Measurements from ENCODE around the gene CHRM3.
"Not testable (repeated sequence)": the region's sequence is repeated elsewhere in the genome, so short reads cannot be mapped to it uniquely, and the experiment has no call there.

CHRM3 gene

GRCh38 chr1:239386453-239387303, at the start of gene CHRM3:
Gene CHRM3 (plus strand): TSS chr1:239386568. CDS start chr1:239907452, 520,884 bp downstream.
- no peak for DNase-seq

DNA sequence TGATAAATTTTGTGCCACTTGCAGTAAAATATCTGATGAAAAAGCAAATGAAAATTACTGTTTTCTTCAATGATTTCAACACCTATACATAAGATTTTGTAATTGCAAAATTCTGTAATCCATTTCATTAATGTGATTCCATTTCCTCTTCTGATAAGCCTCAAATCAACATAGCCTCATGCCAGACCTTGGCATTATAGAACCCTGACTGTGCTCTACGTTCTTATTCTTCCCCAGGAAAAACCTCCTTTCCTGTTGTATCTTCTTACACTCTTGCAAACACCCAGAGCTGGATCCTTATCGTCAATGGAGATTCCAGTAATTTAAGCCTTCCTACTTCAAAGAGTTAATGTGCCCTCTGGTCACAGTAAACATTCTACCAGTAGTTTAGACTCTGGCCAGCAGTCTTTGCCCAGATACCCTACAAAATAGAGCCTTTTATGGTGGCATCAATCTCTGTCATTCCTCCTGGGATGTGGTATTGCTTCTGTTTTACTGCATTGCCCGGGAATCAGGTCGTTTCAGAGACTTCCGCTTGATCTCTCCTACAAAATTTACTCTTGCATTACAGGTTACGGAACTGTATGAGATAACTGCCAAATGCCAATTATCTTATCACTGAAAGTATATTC, 48.5 kb upstream of the CHRM3 start:
- no peak for DNase-seq

- no peak for DNase-seq
Measured at GRCh38 chr1:239347776-239348175, 38.6 kb upstream of the CHRM3 start.

- DNase-seq: no peak
Measured at GRCh38 chr1:239348635-239349353, 37.6 kb upstream of the CHRM3 start.

- DNase-seq: no peak
Measured at GRCh38 chr1:239349699-239350098, 36.7 kb upstream of the CHRM3 start.

GRCh38 chr1:239353536-239353935, 32.8 kb upstream of the CHRM3 start:
- no peak for DNase-seq

DNA sequence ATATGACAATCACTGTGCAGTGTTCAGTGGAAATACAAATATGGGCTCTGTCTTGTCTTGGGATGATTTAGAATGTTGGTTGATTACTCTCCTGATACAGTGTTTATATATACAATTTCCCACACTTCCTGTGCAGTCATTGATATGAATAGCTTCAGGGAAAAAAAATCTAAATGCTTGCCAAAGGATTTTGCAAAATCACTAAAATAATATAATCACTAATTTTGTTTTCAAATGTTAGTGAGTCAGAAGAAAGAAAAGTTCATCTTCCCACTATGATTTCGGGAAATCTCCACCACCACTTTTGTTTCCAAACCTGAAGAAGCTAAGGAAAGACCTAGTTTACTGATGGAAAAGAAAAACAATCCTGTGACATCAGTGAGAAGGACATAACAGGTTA, 32.1 kb upstream of the CHRM3 start:
- DNase-seq: no peak

DNA sequence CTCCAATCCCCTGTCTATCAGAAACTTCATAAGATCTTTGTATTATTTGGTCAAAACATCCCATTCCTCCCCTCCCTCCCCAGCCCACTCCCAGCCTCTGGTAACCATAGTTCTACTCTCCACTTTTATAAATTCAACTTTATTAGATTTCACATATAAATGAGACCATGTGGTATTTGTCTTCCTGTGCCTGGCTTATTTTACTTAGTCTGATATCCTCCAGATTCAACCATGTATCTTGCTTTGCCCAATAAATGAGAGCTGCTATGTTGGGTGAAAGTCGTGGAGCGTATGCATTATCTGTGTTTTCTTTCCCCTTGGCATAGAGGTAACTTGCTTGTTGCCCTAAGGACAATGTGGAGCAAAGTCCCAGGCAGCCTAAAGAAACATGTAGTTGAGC, 28.5 kb upstream of the CHRM3 start:
- no peak for DNase-seq

DNA sequence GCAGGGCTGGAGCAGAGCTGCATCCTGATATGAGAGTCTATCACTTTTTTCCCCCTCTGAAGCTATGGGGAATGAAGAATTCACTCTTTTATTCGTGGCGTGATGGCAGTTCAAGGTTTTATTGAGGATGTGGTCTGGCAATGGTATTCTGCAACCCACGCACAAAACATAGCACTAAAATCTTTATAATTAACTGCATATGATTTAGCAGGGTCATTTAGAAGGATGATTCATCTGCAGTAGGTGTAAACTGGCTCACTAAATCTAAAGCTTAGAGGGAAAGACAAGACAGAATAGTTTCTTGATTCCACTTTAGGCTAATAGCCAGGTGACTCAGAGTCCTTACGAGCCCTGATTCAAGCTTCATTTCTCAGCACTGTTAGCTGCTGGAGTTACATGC, 25.0 kb upstream of the CHRM3 start:
- DNase-seq: no peak

GRCh38 chr1:239363930-239364329, 22.4 kb upstream of the CHRM3 start:
- DNase-seq: no peak

- DNase-seq: no peak
Measured at GRCh38 chr1:239367196-239367810, 19.1 kb upstream of the CHRM3 start.

DNA sequence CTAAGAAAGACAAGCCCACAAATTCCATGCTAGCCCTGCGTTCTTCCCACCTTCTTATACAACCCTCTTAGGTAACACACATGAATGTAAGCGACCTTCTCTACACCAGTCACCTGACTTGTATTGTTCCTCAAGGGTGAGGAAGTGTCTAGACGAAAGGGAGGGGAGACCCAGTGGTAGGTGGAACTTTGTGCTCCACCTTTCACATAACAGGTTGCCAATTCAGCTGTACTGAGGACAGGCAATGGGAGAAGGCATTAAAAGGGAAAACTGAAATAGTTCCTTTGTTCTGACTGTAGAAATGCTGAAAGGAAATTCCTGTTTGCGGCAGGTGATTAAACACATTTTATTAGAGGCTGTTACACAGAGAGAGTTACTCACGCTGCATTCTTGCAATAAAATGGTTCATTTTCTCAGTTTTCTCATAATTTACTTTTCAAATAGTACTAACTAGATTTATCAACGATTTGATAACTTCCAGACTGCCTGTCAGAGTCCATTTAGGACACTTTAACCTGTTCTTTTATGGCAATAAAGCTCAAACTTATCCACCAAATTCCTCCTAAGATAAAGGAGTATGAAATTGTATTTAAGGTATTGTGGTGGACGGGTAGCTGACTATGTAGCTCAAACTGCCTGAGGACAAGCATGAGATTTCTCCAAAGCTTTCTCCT, 17.8 kb upstream of the CHRM3 start:
- DNase-seq: no peak

GRCh38 chr1:239370869-239371268, 15.5 kb upstream of the CHRM3 start:
- not testable (repeated sequence) for DNase-seq

- DNase-seq: no peak
Measured at GRCh38 chr1:239382666-239383065, 3.7 kb upstream of the CHRM3 start.

- no peak for DNase-seq
Measured at GRCh38 chr1:239383714-239384113, 2.7 kb upstream of the CHRM3 start.

- no peak for DNase-seq
Measured at GRCh38 chr1:239387304-239388158, 1.2 kb downstream of the CHRM3 start.

DNA sequence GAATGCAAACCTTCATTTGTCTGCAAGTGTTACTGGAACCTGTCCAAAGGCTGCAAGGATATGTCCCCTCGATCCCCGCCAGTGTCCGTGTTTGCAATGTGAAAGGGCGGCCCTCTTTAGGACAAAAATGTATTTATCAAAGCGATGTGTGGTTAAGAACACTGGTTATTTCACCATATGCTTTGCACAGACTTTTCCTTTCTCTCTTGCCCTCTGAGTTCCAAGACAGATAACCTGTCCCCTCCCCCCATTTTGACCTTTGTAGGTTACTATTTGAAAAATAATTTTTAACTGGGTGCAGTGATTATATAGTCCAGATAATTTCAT, 1.8 kb downstream of the CHRM3 start:
- no peak for DNase-seq

DNA sequence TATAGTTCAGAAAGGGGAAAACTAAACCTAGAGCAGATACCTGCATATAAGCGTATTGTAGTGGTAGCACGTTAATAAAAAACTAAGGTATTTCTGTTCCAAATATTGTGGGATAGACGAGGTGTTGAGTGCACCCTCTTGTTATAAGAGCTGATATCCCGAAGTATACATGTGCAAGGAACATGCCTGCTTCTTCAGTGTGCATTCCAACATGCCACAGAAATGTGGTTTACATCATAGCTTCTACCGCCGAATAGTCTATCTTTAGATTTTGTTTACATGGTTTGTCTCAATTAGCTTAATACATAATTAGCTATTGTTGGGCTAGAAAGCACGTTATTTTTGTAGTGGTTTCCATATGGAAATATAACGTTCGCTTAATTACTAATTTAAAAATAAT, 2.2 kb downstream of the CHRM3 start:
- no peak for DNase-seq

DNA sequence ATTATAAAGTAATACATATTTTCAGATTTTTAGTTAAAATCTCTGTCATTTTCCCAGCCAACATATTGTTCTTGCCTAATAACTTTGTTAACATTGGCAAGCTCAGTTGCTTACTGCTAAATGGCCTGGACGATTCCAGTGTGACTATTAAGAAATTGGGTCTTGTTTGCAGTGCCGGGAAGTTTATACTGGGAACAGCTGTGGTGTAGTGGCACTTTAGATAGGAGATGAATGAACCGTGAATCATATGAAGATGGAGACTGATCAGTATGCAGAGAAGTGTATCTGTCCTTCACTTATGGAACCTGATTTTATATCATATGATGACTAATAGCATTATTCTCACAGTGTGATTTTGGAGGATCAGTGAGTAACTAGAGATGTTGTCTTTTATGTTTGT, 3.3 kb downstream of the CHRM3 start:
- no peak for DNase-seq

GRCh38 chr1:239392271-239392670, 5.9 kb downstream of the CHRM3 start:
- DNase-seq: no peak

DNA sequence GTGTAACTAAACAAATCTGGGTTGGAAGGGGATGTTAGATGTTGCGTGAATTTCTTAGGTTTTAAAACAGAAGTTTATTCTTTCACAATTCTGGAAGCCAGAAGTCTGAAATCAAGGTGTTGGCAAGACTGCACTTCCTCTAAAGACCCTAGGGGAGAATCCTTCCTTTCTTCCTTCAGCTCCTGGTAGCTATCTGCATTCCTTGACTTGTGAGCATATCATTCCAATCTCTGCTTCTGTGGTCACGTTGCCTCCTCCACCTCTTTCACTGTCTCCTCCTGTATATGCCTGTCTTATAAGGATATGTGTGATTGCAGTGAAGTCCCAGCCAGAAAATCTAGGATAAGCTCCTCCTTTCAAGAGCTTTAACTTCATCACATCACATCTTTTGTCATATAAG, 7.7 kb downstream of the CHRM3 start:
- no peak for DNase-seq

GRCh38 chr1:239413916-239414315, 27.5 kb downstream of the CHRM3 start:
- DNase-seq: no peak
